Fibroblast of the aortic adventitia (primary cell): ENCODE data around the gene CLRN1. TPM values are rescaled to one million over a fixed set of nuclear protein-coding genes. Genes with fewer than 3 reads are reported as not detected.
A peak's percentile ranks its signal among the peaks of the same experiment; 100 is the strongest.

Experiments used
- DNase-seq: peaks from one replicate; pipeline ENCODE4 v3.0.0-alpha.2; 2010; ENCODE audit warnings: low read depth
- H3K4me3 ChIP-seq: 2 replicates; pipeline ENCODE4 v1.5.1; 2011; ENCODE audit warnings: low read depth, mild to moderate bottlenecking, control low read depth, low read length, moderate library complexity
- total RNA-seq: library from RNA; depleted of rRNA; stranded (reverse); fragments of >200 nt; gene quantifications from 2 replicates; pipeline ENCODE4 v1.2.3, GENCODE V29; 2012; ENCODE audit warnings: low replicate concordance
- TF ChIP-seq, protein P1 (sequence below): IDR thresholded peaks from 2 replicates; pipeline ENCODE4 v1.5.1; 2011; ENCODE audit warnings: mild to moderate bottlenecking, low read length, control low read depth, inconsistent platforms; ENCODE audit not compliant: insufficient read depth

CLRN1 gene
- total RNA-seq, 1 donor: not detected

DNA sequence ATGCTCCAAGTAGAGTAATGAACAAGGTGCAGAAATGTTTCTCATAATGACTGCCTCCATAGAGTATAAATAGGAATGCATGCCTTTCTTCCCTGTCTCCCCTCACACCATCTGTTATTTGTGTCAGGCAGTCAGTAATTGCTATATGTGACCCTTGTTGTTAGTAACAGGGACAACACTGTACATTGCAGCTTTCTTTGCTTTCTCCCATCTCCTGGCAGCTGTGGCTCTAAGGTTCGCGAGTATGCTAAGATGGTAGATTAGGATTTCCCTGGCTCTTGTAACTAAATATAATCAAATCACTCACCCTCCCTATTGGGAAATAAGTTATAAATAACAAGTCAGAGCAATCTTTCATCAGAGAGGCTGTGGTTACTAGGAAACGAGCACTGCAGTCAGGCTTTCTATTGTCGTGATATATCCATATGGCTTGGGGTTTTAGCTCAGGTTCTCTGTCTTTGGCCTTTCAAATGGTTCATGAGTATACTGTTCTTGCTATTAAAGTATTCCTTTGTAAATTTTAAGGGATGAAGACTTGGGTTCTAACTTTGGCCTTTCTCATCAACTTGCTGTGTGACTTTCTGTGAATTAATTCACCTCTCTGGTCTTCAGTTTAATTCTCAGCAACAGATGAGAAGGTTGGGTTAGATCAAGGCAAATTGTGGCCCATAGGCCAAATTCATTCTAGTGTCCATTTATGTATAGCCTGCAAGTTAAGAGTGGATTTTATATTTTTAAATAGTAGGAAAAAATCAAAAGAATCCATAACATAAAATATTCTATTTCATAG lies 59.2 kb downstream of the CLRN1 start:
- H3K4me3 ChIP-seq: no peak overlapping the region
- TF ChIP-seq, protein P1, sequence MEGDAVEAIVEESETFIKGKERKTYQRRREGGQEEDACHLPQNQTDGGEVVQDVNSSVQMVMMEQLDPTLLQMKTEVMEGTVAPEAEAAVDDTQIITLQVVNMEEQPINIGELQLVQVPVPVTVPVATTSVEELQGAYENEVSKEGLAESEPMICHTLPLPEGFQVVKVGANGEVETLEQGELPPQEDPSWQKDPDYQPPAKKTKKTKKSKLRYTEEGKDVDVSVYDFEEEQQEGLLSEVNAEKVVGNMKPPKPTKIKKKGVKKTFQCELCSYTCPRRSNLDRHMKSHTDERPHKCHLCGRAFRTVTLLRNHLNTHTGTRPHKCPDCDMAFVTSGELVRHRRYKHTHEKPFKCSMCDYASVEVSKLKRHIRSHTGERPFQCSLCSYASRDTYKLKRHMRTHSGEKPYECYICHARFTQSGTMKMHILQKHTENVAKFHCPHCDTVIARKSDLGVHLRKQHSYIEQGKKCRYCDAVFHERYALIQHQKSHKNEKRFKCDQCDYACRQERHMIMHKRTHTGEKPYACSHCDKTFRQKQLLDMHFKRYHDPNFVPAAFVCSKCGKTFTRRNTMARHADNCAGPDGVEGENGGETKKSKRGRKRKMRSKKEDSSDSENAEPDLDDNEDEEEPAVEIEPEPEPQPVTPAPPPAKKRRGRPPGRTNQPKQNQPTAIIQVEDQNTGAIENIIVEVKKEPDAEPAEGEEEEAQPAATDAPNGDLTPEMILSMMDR: no peak
- peak; percentile 5 for DNase-seq

GRCh38 chr3:150912501-150912900 lies 60.0 kb downstream of the CLRN1 start:
- H3K4me3 ChIP-seq: no peak overlapping the region
- no peak for DNase-seq
- TF ChIP-seq, protein P1: no peak

GRCh38 chr3:150911771-150912170 lies 60.8 kb downstream of the CLRN1 start:
- DNase-seq: no peak
- no peak overlapping the region for H3K4me3 ChIP-seq
- TF ChIP-seq, protein P1: no peak

- TF ChIP-seq, protein P1: no peak
- no peak overlapping the region for H3K4me3 ChIP-seq
- DNase-seq: no peak
Observed at GRCh38 chr3:150906461-150906860, 66.1 kb downstream of the CLRN1 start.

DNA sequence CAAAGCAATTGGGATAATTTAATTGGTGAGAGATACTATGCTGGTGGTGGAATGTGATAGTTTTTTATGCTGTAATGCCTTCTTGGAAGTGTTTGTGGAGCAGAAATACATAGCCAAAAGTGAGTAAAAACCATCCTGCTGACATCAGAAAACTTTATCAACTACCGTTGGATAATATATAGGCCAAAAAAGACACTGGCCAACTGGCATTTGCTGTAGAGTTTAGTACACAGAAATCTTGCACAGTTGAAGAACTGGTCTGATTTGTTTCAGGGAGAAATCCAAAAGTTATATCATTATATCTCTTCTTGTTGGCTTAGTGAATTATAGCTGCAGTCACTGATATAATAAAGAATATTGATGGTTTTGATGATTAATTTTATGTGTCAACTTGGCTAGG lies 66.8 kb downstream of the CLRN1 start:
- TF ChIP-seq, protein P1: no peak
- DNase-seq: no peak
- no peak overlapping the region for H3K4me3 ChIP-seq

DNA sequence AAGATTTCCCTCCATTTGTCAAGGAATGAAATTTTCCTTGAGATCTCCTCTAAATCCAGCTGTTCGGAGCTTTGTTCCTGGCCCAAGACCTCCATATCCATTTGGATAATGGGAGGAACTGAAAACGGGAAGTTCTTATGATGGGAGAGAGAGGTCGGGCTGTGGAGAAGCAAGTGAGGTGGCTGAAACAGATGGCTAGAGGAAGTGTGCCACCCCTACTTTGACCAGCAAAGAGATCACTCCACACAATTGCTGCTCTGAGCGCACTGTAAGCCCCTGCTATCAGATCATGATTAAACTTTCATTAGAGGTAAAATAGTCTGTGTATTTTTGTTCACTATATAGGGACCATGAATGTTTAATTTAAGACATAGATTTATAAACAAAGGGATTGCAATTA lies 67.2 kb downstream of the CLRN1 start, which contains the start of gene MINDY4B:
Gene MINDY4B, minus strand, starts transcription at position 101 of the 400 bp plus-strand sequence. Its CDS starts 0 bp downstream, at position 101.
- DNase-seq: no peak
- TF ChIP-seq, protein P1: no peak
- H3K4me3 ChIP-seq: no peak within 1 kb of the TSS
